ENCODE measurements around the gene CCDC33. TPM values are rescaled to one million over a fixed set of nuclear protein-coding genes. Genes with fewer than 3 reads are reported as not detected.

Gene CCDC33
- total RNA-seq, 1 experiment from 2014 or later, result 10.6 TPM

DNA sequence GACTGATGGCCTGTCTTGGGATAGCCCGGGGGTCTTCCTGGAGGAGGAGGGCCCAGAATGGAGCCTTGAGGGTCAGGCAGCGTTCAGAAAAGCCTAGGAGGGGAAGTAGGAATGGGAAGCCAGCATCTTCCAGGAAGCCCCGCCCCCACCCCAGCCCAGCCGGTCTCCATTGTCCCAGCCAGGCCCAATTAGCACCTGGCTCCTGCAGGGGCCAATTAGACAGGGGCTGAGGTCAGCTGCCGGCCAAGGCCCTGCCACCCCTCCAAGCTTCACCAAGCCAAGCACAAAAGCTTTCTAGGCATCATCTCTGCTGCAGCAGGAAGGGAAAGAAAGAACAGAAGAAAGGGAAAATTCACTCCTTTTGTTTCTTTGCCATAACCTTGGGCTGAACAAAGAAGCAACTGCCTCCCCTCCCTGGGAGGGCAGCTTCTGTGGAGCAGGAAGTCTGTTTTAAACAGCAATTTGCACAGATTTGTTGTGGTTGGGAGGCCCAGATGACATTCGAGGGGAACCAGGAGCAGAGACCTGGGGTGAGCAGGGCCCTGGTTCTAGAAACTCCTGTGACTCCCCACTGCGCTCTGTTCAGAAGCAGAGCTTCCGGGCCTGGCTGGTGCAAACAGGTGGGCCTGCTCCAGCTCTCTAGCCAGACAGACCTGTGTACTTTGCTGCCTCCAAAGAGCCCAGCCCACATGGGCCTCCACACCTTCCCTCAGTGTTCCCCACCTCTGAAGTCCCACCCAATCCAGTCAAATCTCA lies 83.6 kb downstream of the CCDC33 start (continued):
- TF ChIP-seq, protein P1, sequence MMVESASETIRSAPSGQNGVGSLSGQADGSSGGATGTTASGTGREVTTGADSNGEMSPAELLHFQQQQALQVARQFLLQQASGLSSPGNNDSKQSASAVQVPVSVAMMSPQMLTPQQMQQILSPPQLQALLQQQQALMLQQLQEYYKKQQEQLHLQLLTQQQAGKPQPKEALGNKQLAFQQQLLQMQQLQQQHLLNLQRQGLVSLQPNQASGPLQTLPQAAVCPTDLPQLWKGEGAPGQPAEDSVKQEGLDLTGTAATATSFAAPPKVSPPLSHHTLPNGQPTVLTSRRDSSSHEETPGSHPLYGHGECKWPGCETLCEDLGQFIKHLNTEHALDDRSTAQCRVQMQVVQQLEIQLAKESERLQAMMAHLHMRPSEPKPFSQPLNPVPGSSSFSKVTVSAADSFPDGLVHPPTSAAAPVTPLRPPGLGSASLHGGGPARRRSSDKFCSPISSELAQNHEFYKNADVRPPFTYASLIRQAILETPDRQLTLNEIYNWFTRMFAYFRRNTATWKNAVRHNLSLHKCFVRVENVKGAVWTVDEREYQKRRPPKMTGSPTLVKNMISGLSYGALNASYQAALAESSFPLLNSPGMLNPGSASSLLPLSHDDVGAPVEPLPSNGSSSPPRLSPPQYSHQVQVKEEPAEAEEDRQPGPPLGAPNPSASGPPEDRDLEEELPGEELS (CRISPR knock-in tag; IDR thresholded peaks at IDR 0.05), result no peak
- TF ChIP-seq, protein P2, sequence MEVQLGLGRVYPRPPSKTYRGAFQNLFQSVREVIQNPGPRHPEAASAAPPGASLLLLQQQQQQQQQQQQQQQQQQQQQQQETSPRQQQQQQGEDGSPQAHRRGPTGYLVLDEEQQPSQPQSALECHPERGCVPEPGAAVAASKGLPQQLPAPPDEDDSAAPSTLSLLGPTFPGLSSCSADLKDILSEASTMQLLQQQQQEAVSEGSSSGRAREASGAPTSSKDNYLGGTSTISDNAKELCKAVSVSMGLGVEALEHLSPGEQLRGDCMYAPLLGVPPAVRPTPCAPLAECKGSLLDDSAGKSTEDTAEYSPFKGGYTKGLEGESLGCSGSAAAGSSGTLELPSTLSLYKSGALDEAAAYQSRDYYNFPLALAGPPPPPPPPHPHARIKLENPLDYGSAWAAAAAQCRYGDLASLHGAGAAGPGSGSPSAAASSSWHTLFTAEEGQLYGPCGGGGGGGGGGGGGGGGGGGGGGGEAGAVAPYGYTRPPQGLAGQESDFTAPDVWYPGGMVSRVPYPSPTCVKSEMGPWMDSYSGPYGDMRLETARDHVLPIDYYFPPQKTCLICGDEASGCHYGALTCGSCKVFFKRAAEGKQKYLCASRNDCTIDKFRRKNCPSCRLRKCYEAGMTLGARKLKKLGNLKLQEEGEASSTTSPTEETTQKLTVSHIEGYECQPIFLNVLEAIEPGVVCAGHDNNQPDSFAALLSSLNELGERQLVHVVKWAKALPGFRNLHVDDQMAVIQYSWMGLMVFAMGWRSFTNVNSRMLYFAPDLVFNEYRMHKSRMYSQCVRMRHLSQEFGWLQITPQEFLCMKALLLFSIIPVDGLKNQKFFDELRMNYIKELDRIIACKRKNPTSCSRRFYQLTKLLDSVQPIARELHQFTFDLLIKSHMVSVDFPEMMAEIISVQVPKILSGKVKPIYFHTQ (CRISPR knock-in tag; IDR thresholded peaks at IDR 0.05), result no peak
- TF ChIP-seq CTCF (IDR thresholded peaks at IDR 0.05) (no peak), ZNF671 (CRISPR knock-in tag; IDR thresholded peaks at IDR 0.05) (no peak), TCF7 (CRISPR knock-in tag; IDR thresholded peaks at IDR 0.05; ENCODE audit: low read depth) (no peak), GRHL2 (CRISPR knock-in tag; IDR thresholded peaks at IDR 0.05; ENCODE audit: insufficient replicate concordance, severe bottlenecking) (no peak), ZBTB21 (CRISPR knock-in tag; IDR thresholded peaks at IDR 0.05; ENCODE audit: borderline replicate concordance) (no peak), CBFB (CRISPR knock-in tag; IDR thresholded peaks at IDR 0.05; ENCODE audit: low read depth) (0 out of 2 replicates have a peak, but pooled peaks have one; percentile 50), KAT7 (CRISPR knock-in tag; IDR thresholded peaks at IDR 0.05; ENCODE audit: borderline replicate concordance) (no peak), ZNF423 (CRISPR knock-in tag; IDR thresholded peaks at IDR 0.05) (no peak), ZNF396 (CRISPR knock-in tag; IDR thresholded peaks at IDR 0.05; ENCODE audit: borderline replicate concordance) (no peak), ZNF232 (CRISPR knock-in tag; IDR thresholded peaks at IDR 0.05) (no peak)

- no peak overlapping the region for H3K27ac Mint-ChIP-seq
- POLR2A ChIA-PET, result interaction anchor here (0.6 to 1.0 kb wide), 4 partner anchors 148 to 875 kb away, joined by 3 read pairs; no protein-coding TSS in a partner anchor
- CTCF ChIA-PET, result interaction anchor here (0.5 to 17.1 kb wide), 55 partner anchors 9 to 395 kb away, joined by 3 to 347 read pairs (median 4); partner anchors contain the start of genes ISLR, ISLR2, LOXL1 and STRA6
- H3K9me3 Mint-ChIP-seq, result no peaks in the 10 kb centered on the region
- TF ChIP-seq TP53 (CRISPR knock-in tag; IDR thresholded peaks at IDR 0.05) (no peak), NFYB (CRISPR knock-in tag; conservative IDR thresholded peaks at IDR 0.05; ENCODE audit: low read depth) (0 out of 2 replicates have a peak, but pooled peaks have one; percentile 20), ZNF219 (CRISPR knock-in tag; IDR thresholded peaks at IDR 0.05; ENCODE audit: borderline replicate concordance) (no peak), EMX1 (CRISPR knock-in tag; IDR thresholded peaks at IDR 0.05) (no peak), CTCF (IDR thresholded peaks at IDR 0.05) (peak; percentile 49), SP1 (CRISPR knock-in tag; conservative IDR thresholded peaks at IDR 0.05) (0 out of 2 replicates have a peak, but pooled peaks have one; percentile 27), TEAD1 (CRISPR knock-in tag; IDR thresholded peaks at IDR 0.05) (no peak), CBFB (CRISPR knock-in tag; IDR thresholded peaks at IDR 0.05; ENCODE audit: low read depth) (0 out of 2 replicates have a peak, but pooled peaks have one; percentile 38), MXD4 (CRISPR knock-in tag; IDR thresholded peaks at IDR 0.05; ENCODE audit: borderline replicate concordance) (no peak), MLX (CRISPR knock-in tag; IDR thresholded peaks at IDR 0.05) (no peak)
- H3K4me3 Mint-ChIP-seq, result no peak overlapping the region
- no peaks in the 10 kb centered on the region; the same call in 1 of the 2 replicates for H3K27me3 Mint-ChIP-seq (ENCODE audit: low read depth)
- H3K36me3 Mint-ChIP-seq, result no peaks in the 10 kb centered on the region
- H3K4me1 Mint-ChIP-seq, result peaks cover 40% of the 10 kb centered on the region
- ATAC-seq (peak; percentile 4; the same call in 1 of the 2 replicates), DNase-seq (ENCODE audit: low spot score) (peak; percentile 83)
Measured at GRCh38 chr15:74320352-74321247, 84.5 kb downstream of the CCDC33 start.

Data from WTC11 (cell line).